ENCODE data around the gene KMT5B.

KMT5B gene

DNA sequence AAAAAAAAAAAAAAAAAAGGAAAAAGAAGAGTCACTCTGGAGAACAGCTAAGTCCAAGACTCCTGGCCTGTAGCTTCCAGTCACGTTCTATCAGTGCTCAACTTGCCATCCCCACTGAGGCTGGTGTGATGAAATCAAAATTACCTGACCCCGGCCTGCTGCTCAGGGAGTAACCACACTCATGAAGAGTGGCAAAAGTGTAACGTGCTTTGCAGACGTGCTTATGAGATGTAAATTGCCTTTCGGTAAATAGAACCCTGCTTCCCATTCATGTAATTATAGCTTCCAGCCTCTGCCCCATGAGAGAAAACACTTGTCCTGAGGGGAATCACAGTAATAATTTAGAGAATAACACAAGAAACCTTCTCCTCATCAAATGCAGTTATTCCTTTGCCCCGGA, 63.7 kb downstream of the KMT5B start:
- TF ChIP-seq, protein P1, sequence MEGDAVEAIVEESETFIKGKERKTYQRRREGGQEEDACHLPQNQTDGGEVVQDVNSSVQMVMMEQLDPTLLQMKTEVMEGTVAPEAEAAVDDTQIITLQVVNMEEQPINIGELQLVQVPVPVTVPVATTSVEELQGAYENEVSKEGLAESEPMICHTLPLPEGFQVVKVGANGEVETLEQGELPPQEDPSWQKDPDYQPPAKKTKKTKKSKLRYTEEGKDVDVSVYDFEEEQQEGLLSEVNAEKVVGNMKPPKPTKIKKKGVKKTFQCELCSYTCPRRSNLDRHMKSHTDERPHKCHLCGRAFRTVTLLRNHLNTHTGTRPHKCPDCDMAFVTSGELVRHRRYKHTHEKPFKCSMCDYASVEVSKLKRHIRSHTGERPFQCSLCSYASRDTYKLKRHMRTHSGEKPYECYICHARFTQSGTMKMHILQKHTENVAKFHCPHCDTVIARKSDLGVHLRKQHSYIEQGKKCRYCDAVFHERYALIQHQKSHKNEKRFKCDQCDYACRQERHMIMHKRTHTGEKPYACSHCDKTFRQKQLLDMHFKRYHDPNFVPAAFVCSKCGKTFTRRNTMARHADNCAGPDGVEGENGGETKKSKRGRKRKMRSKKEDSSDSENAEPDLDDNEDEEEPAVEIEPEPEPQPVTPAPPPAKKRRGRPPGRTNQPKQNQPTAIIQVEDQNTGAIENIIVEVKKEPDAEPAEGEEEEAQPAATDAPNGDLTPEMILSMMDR (IDR thresholded peaks at IDR 0.05; ENCODE audit: low read depth, low read length): no peak
- no peak overlapping the region for H3K4me3 ChIP-seq (ENCODE audit: low read depth, low read length)
- in situ Hi-C loops (cut with HindIII; ENCODE audit: low sequenced_read_pairs): no loop called here
- no peak for DNase-seq (ENCODE audit: low read depth, low spot score)

DNA sequence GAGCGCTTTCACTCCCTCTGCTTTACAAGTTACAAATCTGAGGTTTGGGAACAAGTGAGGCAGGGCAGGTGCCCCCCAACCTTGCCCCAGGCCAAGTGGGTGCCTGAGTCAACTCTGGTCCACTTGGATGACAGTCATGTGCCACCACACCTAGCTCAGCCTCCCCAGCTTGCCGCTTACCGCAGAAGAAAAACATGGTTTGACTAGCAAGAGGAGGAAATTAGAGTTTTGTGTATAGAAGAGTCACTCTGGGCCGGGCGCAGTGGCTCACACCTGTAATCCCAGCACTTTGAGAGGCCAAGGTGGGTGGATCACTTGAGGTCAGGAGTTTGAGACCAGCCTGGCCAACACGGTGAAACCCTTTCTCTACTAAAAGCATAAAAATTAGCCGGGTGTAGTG, 64.2 kb downstream of the KMT5B start:
- TF ChIP-seq, protein P1 (IDR thresholded peaks at IDR 0.05; ENCODE audit: low read depth, low read length): no peak
- no peak for DNase-seq (ENCODE audit: low read depth, low spot score)
- in situ Hi-C loops (cut with HindIII; ENCODE audit: low sequenced_read_pairs): no loop called here
- no peak overlapping the region for H3K4me3 ChIP-seq (ENCODE audit: low read depth, low read length)

DNA sequence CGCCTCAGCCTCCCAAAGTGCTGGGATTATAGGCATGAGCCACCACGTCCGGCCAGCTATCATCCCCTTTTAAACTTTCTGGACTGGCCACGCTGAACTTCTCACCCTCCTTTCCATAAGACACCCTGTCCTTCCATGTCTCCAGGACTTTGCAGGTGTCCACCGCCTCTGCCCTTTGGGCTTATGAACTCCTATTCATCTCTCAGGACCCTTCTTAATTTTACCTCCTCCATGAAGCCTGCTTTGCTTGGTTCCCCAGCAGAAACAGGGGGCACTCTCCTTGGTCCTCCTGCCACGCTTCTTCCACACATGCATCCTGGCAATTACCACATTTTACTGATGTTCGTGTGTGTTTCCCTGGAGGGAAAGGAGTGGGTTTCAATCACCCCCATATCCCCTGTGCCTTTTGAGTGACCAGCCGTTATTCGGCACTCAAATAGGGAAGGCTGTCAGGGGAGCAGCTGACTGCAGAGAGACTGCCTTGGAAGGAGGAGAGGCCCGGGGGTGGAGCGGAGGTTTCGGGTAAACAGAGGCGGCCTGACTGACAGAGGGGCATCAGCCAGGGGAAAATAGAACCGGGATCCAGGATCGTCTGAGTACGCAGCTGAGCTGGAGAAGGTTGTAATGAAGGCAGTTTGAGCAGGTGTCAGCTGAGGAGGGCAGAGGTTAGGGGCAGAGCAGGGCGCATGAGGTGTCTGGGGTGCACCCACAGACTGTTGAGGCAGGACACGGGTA, 64.9 kb downstream of the KMT5B start:
- no peak for DNase-seq (ENCODE audit: low read depth, low spot score)
- TF ChIP-seq, protein P1 (IDR thresholded peaks at IDR 0.05; ENCODE audit: low read depth, low read length): no peak
- in situ Hi-C loops (cut with HindIII; ENCODE audit: low sequenced_read_pairs): no loop called here
- no peak overlapping the region for H3K4me3 ChIP-seq (ENCODE audit: low read depth, low read length)

DNA sequence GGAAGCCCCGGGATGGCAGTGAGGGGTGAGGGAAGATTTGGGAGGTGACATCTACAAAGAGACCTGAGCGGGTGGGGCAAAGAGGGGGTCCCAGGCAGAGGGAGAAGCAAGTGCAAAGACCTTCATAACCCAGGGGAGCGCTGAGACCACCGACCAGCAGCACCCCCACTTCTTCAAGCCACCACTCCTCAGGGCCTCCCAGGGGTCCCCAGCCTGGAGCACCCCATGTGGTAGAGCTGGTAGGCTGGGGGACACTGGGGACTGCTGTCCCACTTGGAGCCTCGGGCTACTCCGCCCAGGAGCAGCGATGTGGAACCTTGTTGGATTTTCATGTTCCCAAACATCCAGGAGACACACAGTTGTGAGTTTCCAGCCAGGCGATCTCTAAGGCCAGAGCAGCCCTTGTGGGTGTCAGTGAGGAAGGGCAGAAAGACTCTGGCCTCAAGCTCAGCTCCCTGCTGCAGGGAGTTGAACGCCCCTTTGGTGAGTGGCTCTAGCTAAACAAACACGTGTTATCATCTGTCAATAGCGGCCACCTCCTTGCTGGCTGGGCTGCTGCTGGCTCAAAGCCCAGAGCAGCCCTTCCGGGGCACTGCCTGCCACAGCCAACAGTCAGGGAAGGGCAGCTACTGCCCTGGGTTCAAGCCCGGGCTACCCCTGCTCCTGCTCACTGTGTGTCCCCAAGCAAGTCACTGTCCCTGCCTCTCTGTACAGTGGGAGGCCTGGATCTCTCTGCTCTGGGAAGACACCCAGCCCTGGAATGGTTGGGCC, 66.2 kb downstream of the KMT5B start:
- in situ Hi-C loops (cut with HindIII; ENCODE audit: low sequenced_read_pairs): no loop called here
- peak; percentile 24 for DNase-seq (ENCODE audit: low read depth, low spot score)
- TF ChIP-seq, protein P1 (IDR thresholded peaks at IDR 0.05; ENCODE audit: low read depth, low read length): no peak
- no peak overlapping the region for H3K4me3 ChIP-seq (ENCODE audit: low read depth, low read length)

DNA sequence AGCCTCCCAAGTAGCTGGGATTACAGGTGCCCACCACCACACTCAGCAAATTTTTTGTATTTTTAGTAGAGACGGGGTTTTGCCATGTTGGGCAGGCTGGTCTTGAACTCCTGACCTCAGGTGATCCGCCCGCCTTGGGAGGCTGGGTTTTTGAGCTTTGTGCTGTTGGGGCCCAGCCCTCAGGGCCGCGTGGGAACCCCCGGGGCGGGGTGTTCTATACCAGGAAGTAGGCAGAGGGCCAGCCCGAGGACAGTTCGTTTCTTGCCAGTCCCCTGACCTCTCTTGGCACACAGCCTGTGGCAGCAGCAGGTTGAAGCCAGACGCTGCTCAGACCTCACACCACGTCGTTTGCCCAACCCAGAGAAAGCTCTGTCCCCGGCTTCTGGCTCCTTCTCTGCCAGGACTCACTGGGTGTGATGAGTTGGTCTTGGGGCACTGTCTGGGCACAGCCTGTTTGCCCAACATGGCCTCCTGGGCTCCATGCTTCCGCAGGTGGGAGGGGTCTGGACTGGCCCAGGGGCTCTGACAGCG, 67.0 kb downstream of the KMT5B start:
- TF ChIP-seq, protein P1 (IDR thresholded peaks at IDR 0.05; ENCODE audit: low read depth, low read length): no peak
- DNase-seq (ENCODE audit: low read depth, low spot score): no peak
- in situ Hi-C loops (cut with HindIII; ENCODE audit: low sequenced_read_pairs): no loop called here

DNA sequence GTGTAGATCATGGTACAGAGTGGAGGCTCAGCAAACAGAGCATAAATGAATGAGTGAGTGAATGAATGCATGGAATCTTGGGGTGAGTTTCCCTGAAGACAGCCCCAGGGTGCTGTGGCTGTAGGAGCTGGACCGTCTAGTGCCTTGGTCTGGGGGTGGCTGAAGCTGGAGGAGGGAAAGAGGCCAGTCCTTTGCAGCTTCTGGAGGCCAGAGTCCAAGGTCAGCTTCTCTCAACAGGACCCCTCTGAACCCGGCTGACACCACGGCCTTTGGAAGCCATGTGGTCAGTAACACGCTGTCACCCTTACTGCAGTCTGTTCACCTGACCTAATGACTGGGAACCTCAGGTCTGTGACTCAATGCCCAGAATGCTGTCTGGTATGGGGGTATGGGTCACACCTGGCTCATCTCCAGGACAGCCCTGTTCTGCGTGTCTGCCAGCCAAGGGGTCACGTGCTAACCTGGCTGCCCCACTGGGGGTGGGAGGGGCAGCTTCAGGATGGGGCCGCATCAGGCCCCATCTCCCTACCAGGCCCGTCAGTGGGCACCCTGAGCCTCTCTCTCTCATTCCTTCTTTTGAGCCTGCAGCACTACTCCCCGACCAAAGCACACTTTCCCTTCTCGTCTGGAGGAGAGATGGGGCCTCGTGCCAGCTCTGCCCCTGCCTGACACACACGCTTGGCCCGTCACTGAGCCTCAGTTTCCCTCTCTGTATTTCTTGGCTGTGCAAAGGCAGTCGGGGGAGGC, 67.8 kb downstream of the KMT5B start:
- TF ChIP-seq, protein P1 (IDR thresholded peaks at IDR 0.05; ENCODE audit: low read depth, low read length): no peak
- in situ Hi-C loops (cut with HindIII; ENCODE audit: low sequenced_read_pairs): no loop called here
- no peak overlapping the region for H3K4me3 ChIP-seq (ENCODE audit: low read depth, low read length)
- no peak for DNase-seq (ENCODE audit: low read depth, low spot score)

More for the DNA sequence above, 67.0 kb downstream of the KMT5B start:
- no peak overlapping the region for H3K4me3 ChIP-seq (ENCODE audit: low read depth, low read length)

Data from astrocyte of the spinal cord (primary cell).